PC-9 (cell line): ENCODE results near the gene KLK15.

Source experiments
- EZH2 ChIP-seq: fragments of 200-600 bp; sonication (generic); IDR thresholded peaks from 2 replicates; pipeline ENCODE4 v1.8.0; 2017; ENCODE audit warnings: antibody characterized with exemption, low read depth
- TF ChIP-seq, protein P1 (sequence below): fragments of 200-600 bp; sonication (generic); conservative IDR thresholded peaks from 2 replicates; pipeline ENCODE4 v1.6.1; 2017; ENCODE audit warnings: mixed run types, antibody characterized with exemption, mild to moderate bottlenecking, moderate library complexity

DNA sequence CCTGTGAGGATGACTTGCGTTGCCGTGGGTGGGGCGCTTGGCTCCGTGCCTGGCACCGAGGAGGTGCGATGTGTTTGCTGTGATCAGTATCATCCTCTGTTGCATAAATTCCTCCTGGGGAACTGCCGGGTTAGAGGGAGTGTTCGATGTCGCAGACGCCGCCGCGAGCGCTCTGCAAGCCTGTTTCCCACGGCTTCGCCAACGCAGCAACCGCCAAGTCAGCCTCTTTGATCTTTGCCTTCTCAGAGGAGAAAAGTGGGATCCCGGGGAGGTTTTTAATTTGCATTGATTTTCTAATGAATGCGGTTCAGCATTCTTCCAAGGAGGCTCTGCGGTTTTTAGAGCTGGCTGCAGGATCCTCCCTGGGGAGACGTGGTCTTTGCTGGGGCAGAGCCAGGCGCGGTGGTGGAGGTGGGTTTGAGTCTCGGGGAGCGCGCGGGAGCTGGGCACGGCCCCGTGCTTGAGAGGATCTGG, 55.5 kb downstream of the KLK15 start:
- TF ChIP-seq, protein P1, sequence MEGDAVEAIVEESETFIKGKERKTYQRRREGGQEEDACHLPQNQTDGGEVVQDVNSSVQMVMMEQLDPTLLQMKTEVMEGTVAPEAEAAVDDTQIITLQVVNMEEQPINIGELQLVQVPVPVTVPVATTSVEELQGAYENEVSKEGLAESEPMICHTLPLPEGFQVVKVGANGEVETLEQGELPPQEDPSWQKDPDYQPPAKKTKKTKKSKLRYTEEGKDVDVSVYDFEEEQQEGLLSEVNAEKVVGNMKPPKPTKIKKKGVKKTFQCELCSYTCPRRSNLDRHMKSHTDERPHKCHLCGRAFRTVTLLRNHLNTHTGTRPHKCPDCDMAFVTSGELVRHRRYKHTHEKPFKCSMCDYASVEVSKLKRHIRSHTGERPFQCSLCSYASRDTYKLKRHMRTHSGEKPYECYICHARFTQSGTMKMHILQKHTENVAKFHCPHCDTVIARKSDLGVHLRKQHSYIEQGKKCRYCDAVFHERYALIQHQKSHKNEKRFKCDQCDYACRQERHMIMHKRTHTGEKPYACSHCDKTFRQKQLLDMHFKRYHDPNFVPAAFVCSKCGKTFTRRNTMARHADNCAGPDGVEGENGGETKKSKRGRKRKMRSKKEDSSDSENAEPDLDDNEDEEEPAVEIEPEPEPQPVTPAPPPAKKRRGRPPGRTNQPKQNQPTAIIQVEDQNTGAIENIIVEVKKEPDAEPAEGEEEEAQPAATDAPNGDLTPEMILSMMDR: no peak
- no peak for TF ChIP-seq EZH2
